ENCODE data around the gene DCLK2.

The DCLK2 gene

GRCh38 chr4:150140774-150141400, 62.6 kb downstream of the DCLK2 start:
- Histone ChIP-seq H3K4me1 (ENCODE audit: control insufficient read depth, insufficient read depth, low read length) (no peaks in the 10 kb centered on the region), H3K9me3 (ENCODE audit: control insufficient read depth, insufficient read depth, low read length) (no peaks in the 10 kb centered on the region), H3K36me3 (ENCODE audit: control insufficient read depth, insufficient read depth, low read length) (no peaks in the 10 kb centered on the region), H3K9ac (ENCODE audit: low read depth, low read length) (no peak overlapping the region), H3K4me3 (ENCODE audit: low read depth, low read length) (no peak overlapping the region), H3K27me3 (ENCODE audit: control insufficient read depth, insufficient read depth, low read length) (no peaks in the 10 kb centered on the region)

- Histone ChIP-seq H3K36me3 (ENCODE audit: control insufficient read depth, insufficient read depth, low read length) (no peaks in the 10 kb centered on the region), H3K27me3 (ENCODE audit: control insufficient read depth, insufficient read depth, low read length) (no peaks in the 10 kb centered on the region), H3K9ac (ENCODE audit: low read depth, low read length) (no peak overlapping the region), H3K4me3 (ENCODE audit: low read depth, low read length) (no peak overlapping the region), H3K4me1 (ENCODE audit: control insufficient read depth, insufficient read depth, low read length) (no peaks in the 10 kb centered on the region), H3K9me3 (ENCODE audit: control insufficient read depth, insufficient read depth, low read length) (no peaks in the 10 kb centered on the region)
These were observed 63.5 kb downstream of the DCLK2 start for GRCh38 chr4:150141756-150142155.

- Histone ChIP-seq H3K36me3 (ENCODE audit: control insufficient read depth, insufficient read depth, low read length) (no peaks in the 10 kb centered on the region), H3K4me1 (ENCODE audit: control insufficient read depth, insufficient read depth, low read length) (no peaks in the 10 kb centered on the region), H3K4me3 (ENCODE audit: low read depth, low read length) (no peak overlapping the region), H3K9me3 (ENCODE audit: control insufficient read depth, insufficient read depth, low read length) (no peaks in the 10 kb centered on the region), H3K27me3 (ENCODE audit: control insufficient read depth, insufficient read depth, low read length) (no peaks in the 10 kb centered on the region), H3K9ac (ENCODE audit: low read depth, low read length) (no peak overlapping the region)
These were observed 64.6 kb downstream of the DCLK2 start for GRCh38 chr4:150142831-150143230.

GRCh38 chr4:150145090-150145945, 67.1 kb downstream of the DCLK2 start:
- Histone ChIP-seq H3K9me3 (ENCODE audit: control insufficient read depth, insufficient read depth, low read length) (no peaks in the 10 kb centered on the region), H3K4me1 (ENCODE audit: control insufficient read depth, insufficient read depth, low read length) (no peaks in the 10 kb centered on the region), H3K9ac (ENCODE audit: low read depth, low read length) (no peak overlapping the region), H3K27me3 (ENCODE audit: control insufficient read depth, insufficient read depth, low read length) (no peaks in the 10 kb centered on the region), H3K4me3 (ENCODE audit: low read depth, low read length) (no peak overlapping the region), H3K36me3 (ENCODE audit: control insufficient read depth, insufficient read depth, low read length) (no peaks in the 10 kb centered on the region)

- no peaks in the 10 kb centered on the region for H3K36me3 ChIP-seq (ENCODE audit: control insufficient read depth, insufficient read depth, low read length)
These were observed 67.7 kb downstream of the DCLK2 start for GRCh38 chr4:150145946-150146340.

GRCh38 chr4:150149381-150149780, 71.1 kb downstream of the DCLK2 start:
- H3K9me3 ChIP-seq (ENCODE audit: control insufficient read depth, insufficient read depth, low read length): no peaks in the 10 kb centered on the region
- H3K4me1 ChIP-seq (ENCODE audit: control insufficient read depth, insufficient read depth, low read length): no peaks in the 10 kb centered on the region

More at GRCh38 chr4:150145946-150146340, 67.7 kb downstream of the DCLK2 start:
- Histone ChIP-seq H3K9ac (ENCODE audit: low read depth, low read length) (no peak overlapping the region), H3K4me1 (ENCODE audit: control insufficient read depth, insufficient read depth, low read length) (no peaks in the 10 kb centered on the region), H3K27me3 (ENCODE audit: control insufficient read depth, insufficient read depth, low read length) (no peaks in the 10 kb centered on the region), H3K9me3 (ENCODE audit: control insufficient read depth, insufficient read depth, low read length) (no peaks in the 10 kb centered on the region), H3K4me3 (ENCODE audit: low read depth, low read length) (no peak overlapping the region)

GRCh38 chr4:150150629-150151062, 72.4 kb downstream of the DCLK2 start:
- Histone ChIP-seq H3K4me3 (ENCODE audit: low read depth, low read length) (no peak overlapping the region), H3K4me1 (ENCODE audit: control insufficient read depth, insufficient read depth, low read length) (no peaks in the 10 kb centered on the region), H3K9ac (ENCODE audit: low read depth, low read length) (no peak overlapping the region), H3K36me3 (ENCODE audit: control insufficient read depth, insufficient read depth, low read length) (no peaks in the 10 kb centered on the region), H3K9me3 (ENCODE audit: control insufficient read depth, insufficient read depth, low read length) (no peaks in the 10 kb centered on the region), H3K27me3 (ENCODE audit: control insufficient read depth, insufficient read depth, low read length) (no peaks in the 10 kb centered on the region)

More at GRCh38 chr4:150149381-150149780, 71.1 kb downstream of the DCLK2 start:
- no peaks in the 10 kb centered on the region for H3K27me3 ChIP-seq (ENCODE audit: control insufficient read depth, insufficient read depth, low read length)
- H3K4me3 ChIP-seq (ENCODE audit: low read depth, low read length): no peak overlapping the region
- no peak overlapping the region for H3K9ac ChIP-seq (ENCODE audit: low read depth, low read length)
- H3K36me3 ChIP-seq (ENCODE audit: control insufficient read depth, insufficient read depth, low read length): no peaks in the 10 kb centered on the region

GRCh38 chr4:150152766-150153165, 74.5 kb downstream of the DCLK2 start:
- no peaks in the 10 kb centered on the region for H3K4me1 ChIP-seq (ENCODE audit: control insufficient read depth, insufficient read depth, low read length)
- H3K9ac ChIP-seq (ENCODE audit: low read depth, low read length): peak overlapping the region; percentile 3
- no peaks in the 10 kb centered on the region for H3K36me3 ChIP-seq (ENCODE audit: control insufficient read depth, insufficient read depth, low read length)
- H3K9me3 ChIP-seq (ENCODE audit: control insufficient read depth, insufficient read depth, low read length): no peaks in the 10 kb centered on the region
- no peaks in the 10 kb centered on the region for H3K27me3 ChIP-seq (ENCODE audit: control insufficient read depth, insufficient read depth, low read length)
- no peak overlapping the region for H3K4me3 ChIP-seq (ENCODE audit: low read depth, low read length)

- Histone ChIP-seq H3K9me3 (ENCODE audit: control insufficient read depth, insufficient read depth, low read length) (no peaks in the 10 kb centered on the region), H3K36me3 (ENCODE audit: control insufficient read depth, insufficient read depth, low read length) (no peaks in the 10 kb centered on the region), H3K9ac (ENCODE audit: low read depth, low read length) (no peak overlapping the region), H3K4me1 (ENCODE audit: control insufficient read depth, insufficient read depth, low read length) (no peaks in the 10 kb centered on the region), H3K4me3 (ENCODE audit: low read depth, low read length) (no peak overlapping the region), H3K27me3 (ENCODE audit: control insufficient read depth, insufficient read depth, low read length) (no peaks in the 10 kb centered on the region)
These were observed 77.1 kb downstream of the DCLK2 start for GRCh38 chr4:150155391-150155790.

- H3K4me1 ChIP-seq (ENCODE audit: control insufficient read depth, insufficient read depth, low read length): no peaks in the 10 kb centered on the region
- H3K4me3 ChIP-seq (ENCODE audit: low read depth, low read length): no peak overlapping the region
- H3K9ac ChIP-seq (ENCODE audit: low read depth, low read length): no peak overlapping the region
- H3K27me3 ChIP-seq (ENCODE audit: control insufficient read depth, insufficient read depth, low read length): no peaks in the 10 kb centered on the region
- H3K36me3 ChIP-seq (ENCODE audit: control insufficient read depth, insufficient read depth, low read length): no peaks in the 10 kb centered on the region
- no peaks in the 10 kb centered on the region for H3K9me3 ChIP-seq (ENCODE audit: control insufficient read depth, insufficient read depth, low read length)
These were observed 78.3 kb downstream of the DCLK2 start for GRCh38 chr4:150156543-150156942.

GRCh38 chr4:150158041-150158440, 79.8 kb downstream of the DCLK2 start:
- no peaks in the 10 kb centered on the region for H3K27me3 ChIP-seq (ENCODE audit: control insufficient read depth, insufficient read depth, low read length)

GRCh38 chr4:150160473-150160872, 82.2 kb downstream of the DCLK2 start:
- Histone ChIP-seq H3K9ac (ENCODE audit: low read depth, low read length) (no peak overlapping the region), H3K9me3 (ENCODE audit: control insufficient read depth, insufficient read depth, low read length) (no peaks in the 10 kb centered on the region), H3K4me3 (ENCODE audit: low read depth, low read length) (no peak overlapping the region), H3K4me1 (ENCODE audit: control insufficient read depth, insufficient read depth, low read length) (no peaks in the 10 kb centered on the region), H3K36me3 (ENCODE audit: control insufficient read depth, insufficient read depth, low read length) (no peaks in the 10 kb centered on the region), H3K27me3 (ENCODE audit: control insufficient read depth, insufficient read depth, low read length) (no peaks in the 10 kb centered on the region)

More at GRCh38 chr4:150158041-150158440, 79.8 kb downstream of the DCLK2 start:
- H3K4me3 ChIP-seq (ENCODE audit: low read depth, low read length): no peak overlapping the region
- H3K9me3 ChIP-seq (ENCODE audit: control insufficient read depth, insufficient read depth, low read length): no peaks in the 10 kb centered on the region
- no peaks in the 10 kb centered on the region for H3K4me1 ChIP-seq (ENCODE audit: control insufficient read depth, insufficient read depth, low read length)
- H3K36me3 ChIP-seq (ENCODE audit: control insufficient read depth, insufficient read depth, low read length): no peaks in the 10 kb centered on the region
- no peak overlapping the region for H3K9ac ChIP-seq (ENCODE audit: low read depth, low read length)
